ENCODE data around the gene ARPC1A.
"Not testable (repeated sequence)": the region's sequence is repeated elsewhere in the genome, so short reads cannot be mapped to it uniquely, and the experiment has no call there.

Gene ARPC1A

GRCh38 chr7:99355098-99355497 is 29.4 kb downstream of the ARPC1A start:
- Histone ChIP-seq H2AK5ac (ENCODE audit: low read length, severe bottlenecking) (no peak overlapping the region), H3K14ac (ENCODE audit: low read length in 2 of 2) (no peak overlapping the region), H4K91ac (ENCODE audit: low read length) (no peak overlapping the region), H3K9ac (ENCODE audit: low read length) (no peak overlapping the region), H3K4me1 (ENCODE audit: control insufficient read depth, insufficient read depth, low read depth, low read length) (no peaks in the 10 kb centered on the region), H3K18ac (ENCODE audit: low read depth in 1 of 2, low read length in 2 of 2) (no peak overlapping the region), H3K4me3 (ENCODE audit: insufficient read depth in 1 of 2, low read depth in 1 of 2, low read length in 2 of 2) (no peak overlapping the region), H3K36me3 (ENCODE audit: control insufficient read depth in 1 of 2, insufficient read depth in 2 of 2, low read depth in 1 of 2, low read length in 2 of 2) (peaks cover 76 to 77% of the 10 kb centered on the region in 2 experiments), H2BK12ac (ENCODE audit: low read length in 2 of 2) (no peak overlapping the region), H3K27ac (ENCODE audit: low read length, poor library complexity, severe bottlenecking) (no peak overlapping the region), H2BK15ac (ENCODE audit: low read depth, poor library complexity, severe bottlenecking) (no peak overlapping the region), H2BK120ac (ENCODE audit: low read depth, low read length) (no peak overlapping the region), H3K9me3 (ENCODE audit: control insufficient read depth, low read length) (no peaks in the 10 kb centered on the region), H3K4me2 (ENCODE audit: low read length, poor library complexity, severe bottlenecking) (no peak overlapping the region), H4K8ac (ENCODE audit: low read length) (no peak overlapping the region), H3K79me1 (replicated peaks; ENCODE audit: low read length, poor library complexity, severe bottlenecking) (peaks cover 21% of the 10 kb centered on the region), H3K4ac (ENCODE audit: low read depth in 1 of 2, low read length in 2 of 2) (no peak overlapping the region), H2AFZ (ENCODE audit: low read depth, low read length) (no peak overlapping the region), H2BK5ac (ENCODE audit: low read depth, low read length, poor library complexity, severe bottlenecking) (no peak overlapping the region), H3K23ac (ENCODE audit: low read length in 2 of 2) (no peak overlapping the region), H3K27me3 (ENCODE audit: control insufficient read depth in 1 of 2, insufficient read depth in 1 of 2, low read length in 2 of 2) (no peaks in the 10 kb centered on the region)
- no peak for DNase-seq
- WGBS = 97% methylated on average over 7 of the region's 7 CpGs

DNA sequence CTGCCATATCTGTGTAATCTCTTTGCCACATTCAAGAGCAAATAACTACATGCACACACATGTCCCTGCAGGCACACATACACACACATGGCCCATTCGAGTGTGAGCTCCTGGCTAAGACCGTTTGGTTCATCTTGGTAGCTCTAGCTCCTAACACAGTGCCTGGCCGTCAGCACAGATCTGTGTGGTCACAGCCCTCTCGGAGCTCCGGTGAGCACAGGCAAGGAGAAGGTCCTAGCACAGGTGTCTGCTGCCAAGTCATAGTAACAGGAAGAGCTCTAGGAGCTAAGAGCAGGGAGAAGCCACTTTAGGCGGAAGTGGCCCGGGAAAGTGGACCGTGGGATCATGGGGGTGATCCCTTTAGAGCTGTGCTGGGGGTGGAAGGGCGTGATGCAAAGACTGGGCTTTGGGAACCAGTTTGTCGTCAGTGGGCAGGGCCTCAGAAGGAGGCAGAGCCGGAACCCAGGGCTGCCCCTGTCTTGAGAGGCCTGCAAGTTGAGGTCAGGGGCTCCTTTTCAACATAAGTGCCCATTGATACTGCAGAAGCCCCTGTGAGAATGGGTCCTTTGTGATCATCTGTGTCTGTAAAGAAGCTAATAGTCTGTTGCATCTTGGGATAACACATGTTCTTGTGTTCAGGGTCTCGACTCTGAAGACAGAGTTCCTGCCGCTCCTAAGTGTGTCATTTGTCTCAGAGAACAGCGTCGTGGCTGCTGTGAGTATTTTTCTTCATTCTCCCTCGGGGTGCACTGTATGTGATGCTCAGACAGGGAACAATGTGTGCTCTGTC is 32.2 kb downstream of the ARPC1A start:
- H2AK5ac ChIP-seq (ENCODE audit: low read length, severe bottlenecking) = no peak overlapping the region
- H3K14ac ChIP-seq (ENCODE audit: low read length in 2 of 2) = no peak overlapping the region
- no peak overlapping the region for H2BK12ac ChIP-seq (ENCODE audit: low read length in 2 of 2)
- no peak overlapping the region for H3K4me3 ChIP-seq (ENCODE audit: insufficient read depth in 1 of 2, low read depth in 1 of 2, low read length in 2 of 2)
- H3K18ac ChIP-seq (ENCODE audit: low read depth in 1 of 2, low read length in 2 of 2) = no peak overlapping the region
- H3K4ac ChIP-seq (ENCODE audit: low read depth in 1 of 2, low read length in 2 of 2) = no peak overlapping the region
- no peak overlapping the region for H2BK120ac ChIP-seq (ENCODE audit: low read depth, low read length)
- no peak overlapping the region for H4K91ac ChIP-seq (ENCODE audit: low read length)
- 97% methylated on average over 16 of the region's 16 CpGs for WGBS
- H3K23ac ChIP-seq (ENCODE audit: low read length in 2 of 2) = no peak overlapping the region
- H3K27me3 ChIP-seq (ENCODE audit: control insufficient read depth in 1 of 2, insufficient read depth in 1 of 2, low read length in 2 of 2) = no peaks in the 10 kb centered on the region
- no peak overlapping the region for H4K8ac ChIP-seq (ENCODE audit: low read length)
- H3K9me3 ChIP-seq (ENCODE audit: control insufficient read depth, low read length) = no peaks in the 10 kb centered on the region
- H3K9ac ChIP-seq (ENCODE audit: low read length) = no peak overlapping the region
- no peak overlapping the region for H2BK5ac ChIP-seq (ENCODE audit: low read depth, low read length, poor library complexity, severe bottlenecking)
- peaks cover 68 to 71% of the 10 kb centered on the region in 2 experiments for H3K36me3 ChIP-seq (ENCODE audit: control insufficient read depth in 1 of 2, insufficient read depth in 2 of 2, low read depth in 1 of 2, low read length in 2 of 2)
- H3K27ac ChIP-seq (ENCODE audit: low read length, poor library complexity, severe bottlenecking) = no peak overlapping the region
- no peak for DNase-seq
- no peak overlapping the region for H2AFZ ChIP-seq (ENCODE audit: low read depth, low read length)
- peaks cover 18% of the 10 kb centered on the region for H3K79me1 ChIP-seq (replicated peaks; ENCODE audit: low read length, poor library complexity, severe bottlenecking)
- no peak overlapping the region for H2BK15ac ChIP-seq (ENCODE audit: low read depth, poor library complexity, severe bottlenecking)
- peaks cover 3% of the 10 kb centered on the region for H3K4me1 ChIP-seq (ENCODE audit: control insufficient read depth, insufficient read depth, low read depth, low read length)
- H3K4me2 ChIP-seq (ENCODE audit: low read length, poor library complexity, severe bottlenecking) = no peak overlapping the region

DNA sequence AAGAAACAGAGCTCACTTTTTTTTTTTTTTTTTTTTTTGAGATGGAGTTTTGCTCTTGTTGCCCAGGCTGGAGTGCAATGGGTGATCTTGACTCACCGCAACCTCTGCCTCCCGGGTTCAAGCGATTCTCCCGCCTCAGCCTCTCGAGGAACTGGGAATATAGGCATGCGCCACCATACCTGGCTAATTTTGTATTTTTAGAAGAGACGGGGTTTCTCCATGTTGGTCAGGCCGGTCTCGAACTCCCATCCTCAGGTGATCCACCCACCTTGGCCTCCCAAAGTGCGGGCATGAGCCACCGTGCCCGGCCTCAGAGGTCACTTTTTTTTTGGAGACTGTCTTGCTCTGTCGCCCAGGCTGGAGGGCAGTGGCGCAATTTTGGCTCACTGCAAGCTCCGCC is 32.8 kb downstream of the ARPC1A start:
- WGBS = 99% methylated on average over 15 of the region's 15 CpGs
- H2BK12ac ChIP-seq (ENCODE audit: low read length in 2 of 2) = not testable (repeated sequence)

DNA sequence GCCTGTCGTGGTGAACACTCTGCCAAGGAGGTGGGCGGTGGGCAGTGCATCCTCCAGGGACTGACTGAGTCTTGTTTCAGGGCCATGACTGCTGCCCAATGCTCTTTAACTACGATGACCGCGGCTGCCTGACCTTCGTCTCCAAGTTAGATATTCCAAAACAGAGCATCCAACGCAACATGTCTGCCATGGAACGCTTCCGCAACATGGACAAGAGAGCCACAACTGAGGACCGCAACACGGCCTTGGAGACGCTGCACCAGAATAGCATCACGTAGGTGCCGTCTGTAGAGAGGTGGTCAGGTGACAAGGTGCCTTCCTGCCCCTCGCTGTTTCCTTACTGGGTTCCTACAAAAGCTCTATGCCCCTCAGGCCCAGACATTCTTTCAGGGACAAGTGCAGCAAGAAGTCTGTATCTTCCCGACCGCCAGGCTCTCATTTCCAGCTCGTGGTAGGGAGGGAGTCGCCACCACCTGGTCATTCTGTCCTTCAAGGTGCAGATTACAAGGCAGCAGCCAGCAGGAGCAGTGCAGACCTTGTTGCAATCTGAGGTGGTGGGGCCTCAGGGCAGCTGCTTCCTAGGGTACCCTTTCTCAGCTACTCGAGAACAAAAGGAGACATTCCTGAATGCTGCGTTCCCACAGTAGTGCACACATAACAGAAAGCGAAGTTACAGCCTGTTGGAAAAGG is 33.9 kb downstream of the ARPC1A start:
- whole genome bisulfite sequencing = 97% methylated on average over 22 of the region's 22 CpGs
- Histone ChIP-seq H3K18ac (ENCODE audit: low read depth in 1 of 2, low read length in 2 of 2) (no peak overlapping the region), H4K8ac (ENCODE audit: low read length) (no peak overlapping the region), H2BK120ac (ENCODE audit: low read depth, low read length) (no peak overlapping the region), H3K9ac (ENCODE audit: low read length) (no peak overlapping the region), H3K4ac (ENCODE audit: low read depth in 1 of 2, low read length in 2 of 2) (no peak overlapping the region), H3K4me2 (ENCODE audit: low read length, poor library complexity, severe bottlenecking) (no peak overlapping the region), H2BK5ac (ENCODE audit: low read depth, low read length, poor library complexity, severe bottlenecking) (no peak overlapping the region), H3K9me3 (ENCODE audit: control insufficient read depth, low read length) (no peaks in the 10 kb centered on the region), H3K4me3 (ENCODE audit: insufficient read depth in 1 of 2, low read depth in 1 of 2, low read length in 2 of 2) (no peak overlapping the region), H2AK5ac (ENCODE audit: low read length, severe bottlenecking) (no peak overlapping the region), H2BK12ac (ENCODE audit: low read length in 2 of 2) (no peak overlapping the region), H3K79me1 (replicated peaks; ENCODE audit: low read length, poor library complexity, severe bottlenecking) (peaks cover 16% of the 10 kb centered on the region), H4K91ac (ENCODE audit: low read length) (no peak overlapping the region), H2BK15ac (ENCODE audit: low read depth, poor library complexity, severe bottlenecking) (no peak overlapping the region), H3K27ac (ENCODE audit: low read length, poor library complexity, severe bottlenecking) (no peak overlapping the region), H3K4me1 (ENCODE audit: control insufficient read depth, insufficient read depth, low read depth, low read length) (peaks cover 6% of the 10 kb centered on the region), H3K27me3 (ENCODE audit: control insufficient read depth in 1 of 2, insufficient read depth in 1 of 2, low read length in 2 of 2) (no peaks in the 10 kb centered on the region), H3K36me3 (ENCODE audit: control insufficient read depth in 1 of 2, insufficient read depth in 2 of 2, low read depth in 1 of 2, low read length in 2 of 2) (peaks cover 62 to 74% of the 10 kb centered on the region in 2 experiments), H2AFZ (ENCODE audit: low read depth, low read length) (no peak overlapping the region), H3K23ac (ENCODE audit: low read length in 2 of 2) (no peak overlapping the region), H3K14ac (ENCODE audit: low read length in 2 of 2) (no peak overlapping the region)
- DNase-seq = no peak

More for the DNA sequence above, 32.8 kb downstream of the ARPC1A start:
- DNase-seq; H3K27me3 ChIP-seq (ENCODE audit: control insufficient read depth in 1 of 2, insufficient read depth in 1 of 2, low read length in 2 of 2); H3K4me2 ChIP-seq (ENCODE audit: low read length, poor library complexity, severe bottlenecking); H3K4me1 ChIP-seq (ENCODE audit: control insufficient read depth, insufficient read depth, low read depth, low read length); H3K9me3 ChIP-seq (ENCODE audit: control insufficient read depth, low read length); H2AK5ac ChIP-seq (ENCODE audit: low read length, severe bottlenecking); H3K23ac ChIP-seq (ENCODE audit: low read length in 2 of 2); H4K8ac ChIP-seq (ENCODE audit: low read length); H3K27ac ChIP-seq (ENCODE audit: low read length, poor library complexity, severe bottlenecking); H4K91ac ChIP-seq (ENCODE audit: low read length); H3K4ac ChIP-seq (ENCODE audit: low read depth in 1 of 2, low read length in 2 of 2); H2BK5ac ChIP-seq (ENCODE audit: low read depth, low read length, poor library complexity, severe bottlenecking); H2BK120ac ChIP-seq (ENCODE audit: low read depth, low read length); H2BK15ac ChIP-seq (ENCODE audit: low read depth, poor library complexity, severe bottlenecking); H3K9ac ChIP-seq (ENCODE audit: low read length); H3K14ac ChIP-seq (ENCODE audit: low read length in 2 of 2); H3K4me3 ChIP-seq (ENCODE audit: insufficient read depth in 1 of 2, low read depth in 1 of 2, low read length in 2 of 2); H2AFZ ChIP-seq (ENCODE audit: low read depth, low read length); H3K18ac ChIP-seq (ENCODE audit: low read depth in 1 of 2, low read length in 2 of 2): not testable (repeated sequence)
- Histone ChIP-seq H3K79me1 (replicated peaks; ENCODE audit: low read length, poor library complexity, severe bottlenecking) (peaks cover 18% of the 10 kb centered on the region), H3K36me3 (ENCODE audit: control insufficient read depth in 1 of 2, insufficient read depth in 2 of 2, low read depth in 1 of 2, low read length in 2 of 2) (peaks cover 64 to 71% of the 10 kb centered on the region in 2 experiments)
